NCI-H2029 (cell line): Measurements from ENCODE around the gene RGS14.
"Not testable (repeated sequence)": the region's sequence is repeated elsewhere in the genome, so short reads cannot be mapped to it uniquely, and the experiment has no call there.

ENCODE experiments used
- DNase-seq: peaks from one replicate; lab custom pipeline; 2025; lab: John Stamatoyannopoulos, UW

RGS14 gene

GRCh38 chr5:177328545-177329231, 29.0 kb upstream of the RGS14 start:
- no peak for DNase-seq

- no peak for DNase-seq
These were observed 27.8 kb upstream of the RGS14 start for GRCh38 chr5:177329883-177330282.

- DNase-seq = no peak
These were observed 26.5 kb upstream of the RGS14 start for GRCh38 chr5:177330991-177331842.

- no peak for DNase-seq
These were observed 25.5 kb upstream of the RGS14 start for GRCh38 chr5:177332031-177332895.

- DNase-seq = no peak
These were observed 24.8 kb upstream of the RGS14 start for GRCh38 chr5:177332896-177333260.

- DNase-seq = no peak
These were observed 24.1 kb upstream of the RGS14 start for GRCh38 chr5:177333420-177334154.

- no peak for DNase-seq
These were observed 23.6 kb upstream of the RGS14 start for GRCh38 chr5:177334155-177334551.

- DNase-seq = no peak
These were observed 22.7 kb upstream of the RGS14 start for GRCh38 chr5:177334781-177335700.

- no peak for DNase-seq
These were observed 22.0 kb upstream of the RGS14 start for GRCh38 chr5:177335701-177336065.

GRCh38 chr5:177336112-177336511, 21.6 kb upstream of the RGS14 start:
- no peak for DNase-seq

GRCh38 chr5:177336603-177337494, 20.9 kb upstream of the RGS14 start:
- no peak for DNase-seq

- no peak for DNase-seq
These were observed 19.2 kb upstream of the RGS14 start for GRCh38 chr5:177338251-177339106.

GRCh38 chr5:177339107-177339638, 18.6 kb upstream of the RGS14 start:
- DNase-seq = peak; percentile 49

GRCh38 chr5:177343000-177343399, 14.7 kb upstream of the RGS14 start:
- DNase-seq = not testable (repeated sequence)

GRCh38 chr5:177343777-177344176, 13.9 kb upstream of the RGS14 start:
- DNase-seq = no peak

- no peak for DNase-seq
These were observed 12.8 kb upstream of the RGS14 start for GRCh38 chr5:177344891-177345290.

GRCh38 chr5:177346820-177347219, 10.9 kb upstream of the RGS14 start:
- DNase-seq = no peak

- DNase-seq = no peak
These were observed 10.0 kb upstream of the RGS14 start for GRCh38 chr5:177347699-177348098.

- no peak for DNase-seq
These were observed 8.4 kb upstream of the RGS14 start for GRCh38 chr5:177349362-177349647.
